GDM1 (cell line): Measurements from ENCODE around the gene CACNA1B.
"Not testable (repeated sequence)": the region's sequence is repeated elsewhere in the genome, so short reads cannot be mapped to it uniquely, and the experiment has no call there.

Source experiments
- DNase-seq: peaks from one replicate; lab custom pipeline; 2025; lab: John Stamatoyannopoulos, UW

CACNA1B gene

DNA sequence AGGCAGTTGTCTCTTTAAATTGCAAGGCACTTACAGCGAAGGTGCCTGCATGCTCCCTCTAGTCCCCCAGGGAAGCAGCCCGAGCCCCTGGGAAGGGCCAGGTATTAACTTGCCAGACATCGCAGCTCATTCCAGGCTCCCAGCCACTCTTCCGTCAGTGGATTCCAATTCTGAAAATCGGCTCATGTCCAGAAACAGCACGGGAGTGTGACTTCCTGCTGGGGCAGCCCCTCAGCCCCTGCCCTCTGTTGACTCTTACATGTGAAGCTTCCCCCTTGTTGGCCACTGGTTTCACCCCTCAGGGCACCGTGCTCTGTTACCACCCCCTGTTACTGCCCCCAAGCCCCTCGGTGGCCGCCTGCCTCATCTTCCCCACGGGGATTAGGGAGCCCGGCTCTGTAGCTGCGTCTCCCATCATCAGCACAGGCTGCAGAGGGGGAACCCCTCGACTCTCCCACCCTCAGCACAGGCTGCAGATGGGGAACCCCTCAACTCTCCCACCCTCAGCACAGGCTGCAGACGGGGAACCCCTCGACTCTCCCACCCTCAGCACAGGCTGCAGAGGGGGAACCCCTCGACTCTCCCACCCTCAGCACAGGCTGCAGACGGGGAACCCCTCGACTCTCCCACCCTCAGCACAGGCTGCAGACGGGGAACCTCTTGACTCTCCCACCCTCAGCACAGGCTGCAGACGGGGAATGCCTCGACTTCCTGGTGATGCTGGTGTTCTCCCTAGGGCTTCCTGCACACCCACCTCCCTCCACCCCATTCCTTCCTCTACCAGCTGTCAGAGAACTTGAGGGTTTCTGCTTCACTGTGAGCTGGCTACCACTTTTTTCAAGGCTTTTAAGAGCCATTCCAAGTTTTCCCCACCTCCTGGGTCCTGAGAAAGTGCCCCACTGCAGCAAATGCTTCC, 11.1 kb upstream of the CACNA1B start:
- DNase-seq, result no peak

DNA sequence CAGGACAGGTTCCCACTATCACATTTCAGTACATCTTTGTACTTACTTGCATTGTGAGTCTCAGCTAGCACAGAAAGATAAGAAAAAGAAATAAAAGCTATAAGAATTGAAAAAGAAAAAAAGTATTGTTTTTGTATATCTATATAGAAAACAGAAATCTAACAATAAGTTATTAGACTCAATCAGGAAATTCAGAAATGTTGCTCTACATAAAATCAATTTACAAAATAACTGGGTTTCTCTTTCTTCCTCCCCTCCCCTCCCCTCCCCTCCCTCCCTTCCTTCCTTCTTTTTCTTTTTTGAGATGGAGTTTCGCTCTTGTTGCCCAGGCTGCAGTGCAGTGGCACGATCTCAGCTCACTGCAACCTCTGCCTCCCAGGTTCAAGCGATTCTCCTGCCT, 7.2 kb upstream of the CACNA1B start:
- DNase-seq, result no peak

DNA sequence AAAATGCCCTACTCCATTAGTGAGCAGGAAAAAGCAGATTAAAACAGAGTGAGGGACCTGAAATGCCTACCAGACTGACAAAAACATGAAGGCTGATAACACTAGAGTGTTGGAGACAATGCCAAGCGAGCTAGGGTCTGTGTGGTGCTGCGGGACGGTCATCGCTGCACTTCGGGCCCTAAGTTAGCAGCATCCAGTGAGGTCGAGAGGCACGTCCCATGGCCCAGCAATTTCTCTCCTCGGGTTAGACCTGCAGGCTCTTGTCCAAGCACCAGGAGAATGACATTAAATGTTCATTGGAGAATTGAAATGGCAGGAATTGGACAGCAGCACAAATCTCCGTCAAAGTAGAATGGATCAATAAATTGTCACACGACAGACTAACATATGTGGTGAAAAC, 5.3 kb upstream of the CACNA1B start:
- no peak for DNase-seq

DNA sequence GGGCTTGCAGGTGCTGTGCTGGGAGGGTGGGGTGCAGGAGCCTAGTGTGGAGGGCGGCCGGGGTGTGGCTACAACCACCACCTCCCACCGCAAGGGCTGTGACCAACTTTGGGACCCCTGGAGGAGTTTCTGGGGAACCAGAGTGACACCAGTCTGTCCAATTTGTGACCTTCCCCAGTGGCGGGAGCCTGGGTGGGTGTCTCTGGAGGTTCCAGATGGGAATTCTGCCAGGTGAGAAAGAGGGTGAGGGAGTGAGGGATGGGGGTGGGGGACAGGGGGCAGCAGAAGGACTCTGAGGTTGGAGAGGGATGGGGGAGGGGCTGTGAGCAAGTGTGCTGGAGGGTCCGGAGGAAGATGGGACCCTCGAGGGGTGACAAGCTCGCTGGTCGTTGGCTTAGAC, 4.2 kb upstream of the CACNA1B start:
- DNase-seq, result no peak

DNA sequence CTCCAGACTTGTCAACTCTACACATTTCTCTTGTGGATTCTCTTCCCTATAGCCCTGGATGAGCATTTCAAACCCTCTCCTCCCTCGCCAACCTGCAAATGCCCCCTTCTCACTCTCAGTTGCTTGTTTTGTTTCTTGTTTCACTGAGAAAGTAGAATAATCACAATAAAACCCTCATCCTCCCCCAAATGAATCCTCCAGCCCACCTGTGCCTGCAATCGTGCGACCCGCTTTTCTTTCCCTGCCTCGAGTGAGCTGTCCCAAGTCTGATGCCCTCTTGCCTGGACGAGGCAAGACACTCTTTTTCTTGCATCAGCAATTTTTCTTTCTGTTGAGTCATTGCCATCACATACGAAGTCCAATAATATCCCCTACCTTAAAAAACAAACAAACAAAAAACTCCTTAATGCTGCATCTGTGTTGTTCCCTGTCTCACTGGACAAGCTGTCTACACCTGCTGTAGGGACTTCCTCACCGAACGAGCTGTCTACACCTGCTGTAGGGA, 3.7 kb upstream of the CACNA1B start:
- DNase-seq, result no peak

DNA sequence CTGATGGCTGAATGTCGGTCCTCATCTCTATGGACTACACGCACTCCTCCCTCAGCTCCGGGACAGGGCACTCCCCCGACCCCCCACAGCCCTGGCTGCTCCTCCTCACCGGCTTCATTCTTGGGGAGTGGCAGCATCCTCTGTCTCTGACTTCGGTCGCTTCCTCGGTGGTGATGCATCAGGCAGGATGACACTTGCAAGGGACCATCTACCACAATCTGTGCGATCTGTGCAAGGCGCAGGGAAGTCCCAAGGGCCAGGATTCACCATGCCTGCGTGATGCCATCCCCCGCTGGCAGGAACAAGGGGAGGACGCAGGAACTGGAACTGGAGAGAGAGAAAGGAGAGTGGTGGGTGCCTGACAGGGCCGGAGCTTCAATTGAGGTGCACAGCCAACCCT, 2.2 kb upstream of the CACNA1B start:
- no peak for DNase-seq

DNA sequence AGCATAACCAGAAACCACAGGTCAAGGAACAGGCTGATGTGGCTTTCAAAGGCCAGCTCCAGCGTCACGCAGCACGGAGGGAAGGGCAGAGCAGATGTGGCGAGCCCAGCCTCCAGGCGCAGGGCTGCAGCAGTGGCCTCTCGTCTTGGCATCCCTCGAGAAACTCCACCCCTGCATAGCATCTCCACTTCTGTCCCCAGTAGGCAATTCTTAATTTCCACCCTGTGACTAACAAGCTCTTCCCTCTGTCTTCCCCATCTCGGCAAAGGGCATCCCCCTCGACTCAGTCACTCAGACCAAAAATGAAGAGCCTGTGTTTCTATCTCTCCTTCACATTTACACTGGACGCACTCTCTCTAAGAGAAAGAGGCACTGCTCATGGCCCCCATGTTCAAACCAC, 1.7 kb upstream of the CACNA1B start:
- DNase-seq, result no peak

DNA sequence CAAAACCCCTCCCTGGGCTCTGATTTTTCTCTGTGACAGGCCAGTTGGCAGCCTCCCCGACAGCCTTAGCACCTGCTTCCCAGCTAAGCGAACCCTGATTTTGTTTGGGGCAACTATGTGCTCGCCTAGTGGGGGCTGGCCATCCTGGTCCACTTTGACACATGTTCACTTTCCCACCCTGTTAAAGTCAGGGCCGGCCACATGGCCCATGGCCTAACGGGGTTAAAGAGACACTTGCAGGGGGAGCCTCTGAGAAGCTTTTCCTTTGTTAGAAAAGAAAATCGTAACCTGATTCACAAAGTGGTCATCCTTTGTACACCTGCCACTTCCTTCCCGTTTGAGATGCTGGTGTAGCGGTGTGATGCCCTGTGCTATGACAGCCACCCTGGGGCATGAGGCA, 1.3 kb upstream of the CACNA1B start:
- no peak for DNase-seq

DNA sequence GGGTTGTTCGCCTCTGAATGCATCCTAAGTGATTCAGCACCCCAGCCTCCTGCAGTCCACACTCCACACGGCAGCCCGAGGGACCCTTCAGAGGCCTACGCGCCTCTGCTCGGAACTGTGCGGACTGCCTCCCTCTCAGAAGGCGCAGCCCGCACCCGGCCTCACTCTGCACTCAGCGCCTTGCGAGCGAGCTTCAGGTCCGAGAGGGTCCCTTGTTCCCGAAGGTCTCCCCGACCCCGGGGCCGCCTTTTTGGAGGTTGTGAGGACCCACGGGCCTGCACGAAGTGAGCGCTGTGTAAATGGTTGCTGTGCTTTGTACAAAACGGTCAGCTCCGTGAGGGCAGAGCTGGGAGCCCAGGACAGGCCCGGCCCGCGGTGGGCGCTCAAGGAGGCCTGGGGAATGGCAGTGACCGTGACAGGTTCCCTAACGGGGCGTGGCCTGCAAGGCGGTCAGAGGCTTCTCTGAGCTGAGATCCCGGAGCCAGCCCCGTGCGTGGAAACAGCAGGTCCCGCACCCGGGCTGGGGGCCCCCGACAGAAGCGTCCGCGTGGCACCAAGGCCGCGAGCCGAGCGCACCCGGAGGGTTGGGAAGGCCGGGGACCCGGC, 698 bp upstream of the CACNA1B start:
- DNase-seq, result no peak

DNA sequence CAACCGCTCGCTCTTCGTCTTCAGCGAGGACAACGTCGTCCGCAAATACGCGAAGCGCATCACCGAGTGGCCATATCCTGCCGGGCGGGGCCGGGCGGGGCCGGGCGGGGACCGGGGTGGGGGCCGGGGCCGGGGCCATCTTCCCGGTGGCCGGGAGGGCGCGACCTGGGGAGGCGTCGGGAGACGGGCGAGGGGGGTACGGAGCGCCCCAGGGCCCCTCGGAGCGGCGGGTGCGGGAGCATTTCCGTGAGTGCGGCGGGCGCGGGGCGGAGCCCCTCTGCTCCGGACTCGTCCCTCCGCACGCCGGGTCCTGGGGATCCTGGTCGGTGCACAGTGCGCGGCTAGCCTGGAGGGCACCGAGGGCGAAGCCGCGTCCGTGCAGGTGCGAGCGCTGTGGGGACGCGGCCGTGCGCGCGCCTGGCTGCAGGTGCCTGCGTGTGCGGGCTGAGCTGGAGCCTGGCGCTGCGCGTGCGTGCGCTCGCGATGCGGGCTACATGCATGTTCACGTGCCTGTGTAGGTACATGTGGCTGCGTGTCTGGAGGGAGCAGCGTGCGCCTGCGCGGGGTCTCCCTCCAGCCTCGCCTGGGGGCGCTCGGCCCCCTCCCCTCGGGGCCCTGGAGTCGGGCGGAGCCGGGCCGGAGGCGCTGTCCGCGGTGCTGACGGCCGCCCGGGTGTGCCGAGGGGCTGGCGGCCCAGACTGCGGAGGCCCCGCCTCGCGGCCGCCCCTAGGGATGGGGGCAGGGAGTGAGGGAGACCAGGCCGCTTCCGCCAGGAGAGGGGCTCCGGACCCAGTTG, 762 bp downstream of the CACNA1B start:
- no peak for DNase-seq

DNA sequence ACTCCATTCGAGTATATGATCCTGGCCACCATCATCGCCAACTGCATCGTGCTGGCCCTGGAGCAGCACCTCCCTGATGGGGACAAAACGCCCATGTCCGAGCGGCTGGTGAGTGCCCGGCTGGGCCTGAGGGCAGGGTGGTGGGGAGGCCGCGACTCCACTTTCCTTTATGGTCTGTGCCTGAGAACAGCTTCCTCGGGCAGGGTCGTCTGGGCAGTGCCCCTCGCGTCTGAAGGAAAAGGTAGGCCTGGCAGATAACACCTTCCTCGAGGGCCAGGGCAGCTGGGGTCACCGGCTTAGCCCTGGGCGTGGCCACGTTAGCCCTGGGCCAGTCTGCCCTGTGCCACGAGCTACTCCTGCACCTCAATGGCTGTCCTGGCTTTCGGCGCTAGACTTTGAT, 1.5 kb downstream of the CACNA1B start:
- DNase-seq, result no peak

DNA sequence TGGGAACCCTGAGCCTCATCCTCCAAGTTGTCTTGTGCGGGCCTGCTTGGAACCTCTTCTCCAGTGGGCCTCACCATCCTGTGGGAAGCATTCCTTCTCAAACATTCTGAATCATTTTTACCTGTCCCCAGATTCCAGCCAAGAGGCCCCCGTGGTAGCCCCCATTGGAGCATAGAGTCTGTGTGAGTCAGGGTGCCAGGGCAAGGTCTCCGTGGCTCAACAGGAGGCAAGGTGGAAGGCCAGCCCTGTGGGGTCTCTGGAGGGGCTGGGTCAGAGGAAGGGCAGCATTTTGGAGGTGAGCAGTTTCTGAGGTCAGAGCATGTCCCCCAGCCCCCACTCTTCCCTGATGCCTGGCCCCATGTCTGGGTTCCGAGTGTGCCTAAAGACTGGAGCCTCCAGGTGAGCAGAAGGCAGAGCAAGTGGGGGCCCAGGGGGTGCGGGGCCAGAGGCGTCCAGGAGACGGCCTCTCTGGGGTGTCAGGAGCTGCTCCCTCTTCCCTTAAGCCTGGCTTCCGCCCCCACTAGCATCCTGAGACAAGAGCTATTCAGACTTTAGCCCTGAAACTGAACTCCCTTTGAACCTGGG, 2.1 kb downstream of the CACNA1B start:
- no peak for DNase-seq

DNA sequence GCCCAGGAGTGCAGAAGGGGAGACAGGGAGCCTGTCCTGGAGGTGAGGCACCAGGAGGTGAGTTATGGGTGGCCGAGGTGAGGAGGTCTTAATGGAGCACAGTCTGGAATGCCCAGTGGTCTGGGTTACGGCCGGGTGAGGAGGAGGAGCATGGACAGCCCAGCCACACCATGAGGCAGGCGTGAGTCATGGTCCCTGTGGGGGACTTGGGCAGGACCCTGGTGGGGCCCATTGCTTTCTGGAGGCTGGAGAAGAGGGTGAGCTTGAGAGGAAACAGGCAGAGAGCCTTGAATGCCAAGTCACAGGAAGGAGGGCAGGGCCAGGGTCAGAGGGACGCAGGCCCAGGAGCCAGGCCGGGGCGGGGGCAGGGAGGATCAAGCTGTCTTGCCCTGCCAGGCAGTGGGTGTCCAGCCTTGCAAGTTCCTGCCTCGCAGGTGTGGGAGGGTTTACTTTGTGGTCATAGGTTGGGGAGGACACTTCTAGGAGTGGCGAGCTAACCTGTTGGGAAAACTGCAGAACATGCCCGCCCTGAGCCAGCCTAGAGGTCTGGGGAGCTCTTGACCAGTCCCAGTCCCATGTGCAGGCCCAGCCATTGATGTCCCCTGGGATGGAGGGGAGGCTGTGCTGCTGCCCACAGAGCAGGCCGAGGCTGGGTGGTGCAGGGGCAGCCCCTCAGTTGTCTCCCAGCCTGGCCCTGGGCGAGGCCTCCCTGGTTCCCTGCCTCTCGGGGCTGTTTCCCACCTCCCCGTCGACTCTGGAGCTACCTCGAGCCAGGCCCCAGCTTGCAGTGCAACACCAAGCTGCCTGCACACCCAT, 2.8 kb downstream of the CACNA1B start:
- no peak for DNase-seq

DNA sequence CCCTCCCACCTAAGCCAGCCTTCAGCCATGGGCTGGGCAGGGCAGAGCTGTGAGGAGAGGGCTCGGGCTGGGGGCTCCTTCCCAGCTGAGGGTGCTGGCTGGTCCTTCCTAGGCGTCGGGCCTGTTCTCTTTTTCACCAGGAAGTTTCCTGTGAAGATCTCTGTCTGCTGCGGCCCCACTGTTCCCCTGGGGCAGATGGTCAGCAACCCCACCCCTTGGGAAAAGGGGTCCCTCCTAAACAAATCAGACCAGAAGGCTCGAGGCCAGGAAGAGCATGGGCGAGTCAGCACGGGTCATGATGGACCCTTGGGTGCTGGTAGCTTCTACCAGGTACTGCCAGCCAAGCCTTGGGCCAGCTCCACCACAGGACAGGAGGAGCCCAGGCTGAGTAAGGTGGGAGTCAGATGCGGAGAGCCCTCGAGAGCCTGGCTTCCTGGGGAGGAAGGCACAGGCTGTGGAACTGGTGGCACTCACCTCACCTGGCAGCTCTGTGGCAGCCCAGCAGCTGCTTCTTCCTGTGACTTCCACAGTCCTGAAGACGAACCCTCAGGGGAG, 3.5 kb downstream of the CACNA1B start:
- DNase-seq, result no peak

DNA sequence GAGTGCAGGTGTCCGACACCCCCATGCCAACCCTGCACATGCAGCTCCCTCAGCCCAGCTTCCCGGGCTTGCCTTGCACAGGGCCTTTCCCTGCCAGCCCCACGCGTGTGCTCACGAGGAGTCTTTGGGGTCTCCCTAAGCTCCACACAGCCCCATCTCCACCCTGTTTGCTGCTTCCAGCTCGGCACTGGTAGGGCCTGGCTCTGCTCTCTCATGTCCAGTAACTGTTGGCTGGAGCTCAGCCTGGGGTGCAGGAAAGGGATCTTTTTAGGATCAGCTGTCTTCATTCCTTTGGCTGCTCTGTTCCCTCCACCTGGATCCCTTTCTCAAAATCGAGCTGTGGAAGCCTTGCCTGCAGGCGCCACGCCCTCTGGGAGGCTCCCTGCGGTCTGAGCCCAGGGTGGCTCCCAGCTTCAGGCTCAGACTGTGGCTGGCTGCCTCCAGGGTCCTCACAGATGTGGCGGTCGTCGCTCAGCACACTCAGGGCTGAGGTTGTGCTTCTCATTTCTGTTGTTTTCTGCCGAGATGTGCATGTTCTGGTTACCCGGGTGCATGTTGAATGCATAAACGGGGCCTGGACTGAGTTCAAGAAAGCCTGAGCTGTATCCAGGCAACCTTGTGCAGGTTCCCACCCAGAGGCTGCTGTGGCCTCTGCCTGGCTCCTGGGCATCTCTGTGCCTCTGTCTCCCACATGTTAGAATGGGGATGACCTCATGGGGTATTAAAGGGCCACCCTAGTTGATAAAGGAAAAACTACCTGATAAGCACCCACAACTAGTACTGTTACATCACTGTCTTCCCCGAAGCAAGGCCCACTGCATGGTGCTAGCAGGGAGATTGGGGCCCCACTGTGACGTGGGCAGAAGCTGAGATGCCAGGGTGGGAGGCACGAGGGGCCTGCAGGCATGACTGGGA, 4.3 kb downstream of the CACNA1B start:
- DNase-seq, result no peak

DNA sequence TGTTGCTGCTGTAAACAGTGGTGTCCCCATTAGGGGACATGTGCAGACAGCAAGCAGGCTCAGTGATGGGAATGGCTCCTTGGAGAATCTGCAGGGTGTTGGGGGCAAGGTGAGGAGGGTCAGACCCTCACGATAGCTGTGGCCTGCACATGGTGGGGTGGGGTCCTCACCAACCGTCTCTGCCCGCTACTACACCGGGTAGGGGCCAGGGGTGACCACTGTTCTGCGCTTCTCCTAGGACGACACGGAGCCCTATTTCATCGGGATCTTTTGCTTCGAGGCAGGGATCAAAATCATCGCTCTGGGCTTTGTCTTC, 4.9 kb downstream of the CACNA1B start:
- DNase-seq, result no peak

DNA sequence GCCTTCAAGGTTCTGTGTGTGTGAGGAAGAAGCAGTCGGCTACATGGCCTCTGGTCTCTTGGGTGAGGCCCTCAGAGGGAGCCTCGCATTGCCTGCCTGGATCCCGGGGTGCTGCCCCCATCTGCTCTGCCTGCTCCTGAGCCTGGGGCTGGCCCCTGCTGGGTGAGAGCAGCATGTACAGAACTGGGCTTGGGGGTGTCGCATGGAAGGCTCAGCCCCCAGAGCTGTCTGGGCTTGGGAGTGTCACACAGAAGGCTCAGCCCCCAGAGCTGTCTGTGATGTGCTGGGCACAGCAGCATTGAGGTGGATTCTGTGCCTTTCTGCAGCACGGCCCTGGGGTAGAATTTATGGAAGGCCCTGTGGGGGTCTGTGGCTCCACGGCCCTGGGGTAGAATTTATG, 6.4 kb downstream of the CACNA1B start:
- not testable (repeated sequence) for DNase-seq

DNA sequence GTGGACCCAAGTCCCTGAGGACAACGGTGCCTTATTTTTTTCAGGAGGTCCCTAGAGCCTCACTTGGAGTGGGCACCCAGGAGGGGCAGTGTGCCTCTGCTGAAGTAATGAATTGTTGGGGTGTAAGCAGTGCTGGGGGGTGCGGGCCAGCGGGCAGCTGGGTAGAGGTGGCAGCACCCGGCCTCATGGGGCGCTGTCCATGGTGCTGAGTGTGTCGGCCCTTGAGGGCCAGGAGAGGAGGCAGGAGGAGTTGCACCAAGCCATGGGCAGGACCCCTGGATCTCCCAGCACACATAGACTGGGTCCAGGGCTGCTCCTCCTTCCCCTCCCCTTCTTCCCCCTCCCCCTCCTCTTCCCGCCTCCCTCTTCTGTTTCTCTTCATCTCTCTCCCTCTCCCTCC, 7.0 kb downstream of the CACNA1B start:
- DNase-seq, result not testable (repeated sequence)

DNA sequence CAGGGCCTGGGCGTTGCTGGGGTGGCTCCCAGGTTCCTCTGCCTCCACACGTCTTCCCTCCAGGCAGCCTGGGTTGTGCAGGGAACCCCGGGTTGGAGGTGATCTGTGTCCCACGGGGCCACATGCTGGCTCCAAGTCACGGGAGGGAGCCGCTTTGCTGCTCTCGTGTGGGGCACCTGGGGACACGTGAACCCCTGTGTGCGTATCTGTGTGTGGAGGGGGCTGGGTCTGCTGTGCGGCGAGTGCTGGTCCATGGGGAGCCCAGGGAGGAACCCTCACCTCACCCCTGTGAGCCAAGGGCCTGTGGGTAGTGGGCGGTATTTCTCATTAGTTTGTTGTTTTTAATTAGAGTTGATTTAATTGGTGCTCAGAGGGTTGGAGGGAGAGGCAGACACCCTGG, 7.5 kb downstream of the CACNA1B start:
- not testable (repeated sequence) for DNase-seq

DNA sequence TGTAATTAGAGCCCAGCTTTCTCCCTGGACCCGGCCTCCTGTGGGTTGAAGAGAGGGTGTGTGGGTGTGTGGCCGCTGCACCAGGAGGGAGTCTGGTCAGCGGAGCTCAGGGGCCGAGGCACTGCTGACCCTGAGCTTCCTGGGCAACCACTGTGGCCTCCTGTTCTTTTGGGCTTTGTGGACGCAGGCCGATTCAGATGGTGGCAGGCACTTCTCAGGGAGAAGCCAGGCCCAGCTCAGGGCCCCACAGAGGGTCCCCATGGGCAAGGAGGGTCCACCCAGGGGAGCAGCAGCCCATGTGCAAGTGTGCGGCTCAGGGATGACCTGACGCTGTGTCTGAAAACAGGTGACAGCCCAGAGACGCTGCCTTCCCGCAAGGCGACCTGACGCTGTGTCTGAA, 11.0 kb downstream of the CACNA1B start:
- DNase-seq, result not testable (repeated sequence)
